ENCODE data around the gene POU2AF1. TPM values are rescaled to one million over a fixed set of nuclear protein-coding genes. Genes with fewer than 3 reads are reported as not detected.

Gene POU2AF1
- polyA plus RNA-seq, 1 donor (not counting 4 experiments of a cell fraction or from before 2014, with no cell fraction given), result not detected

DNA sequence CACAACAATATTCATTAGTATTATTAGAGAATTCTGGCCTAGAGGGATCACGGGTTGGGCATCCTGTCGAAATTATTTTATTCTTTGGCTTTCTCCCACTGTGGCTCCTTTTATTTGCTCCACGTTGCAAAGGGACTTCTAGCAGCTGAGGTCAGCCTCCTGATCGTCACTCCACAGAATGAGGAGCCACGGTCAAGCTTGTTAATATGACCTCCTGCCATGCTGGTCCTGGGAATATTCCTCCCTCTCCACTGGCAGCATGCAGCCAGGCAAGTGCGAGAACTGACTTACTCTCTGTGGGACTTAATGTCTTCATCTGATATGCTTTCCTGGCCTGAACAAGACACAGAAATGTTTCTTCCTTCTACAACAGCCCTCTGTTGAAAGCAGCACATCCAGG, 59.8 kb downstream of the POU2AF1 start:
- TF ChIP-seq, protein P1, sequence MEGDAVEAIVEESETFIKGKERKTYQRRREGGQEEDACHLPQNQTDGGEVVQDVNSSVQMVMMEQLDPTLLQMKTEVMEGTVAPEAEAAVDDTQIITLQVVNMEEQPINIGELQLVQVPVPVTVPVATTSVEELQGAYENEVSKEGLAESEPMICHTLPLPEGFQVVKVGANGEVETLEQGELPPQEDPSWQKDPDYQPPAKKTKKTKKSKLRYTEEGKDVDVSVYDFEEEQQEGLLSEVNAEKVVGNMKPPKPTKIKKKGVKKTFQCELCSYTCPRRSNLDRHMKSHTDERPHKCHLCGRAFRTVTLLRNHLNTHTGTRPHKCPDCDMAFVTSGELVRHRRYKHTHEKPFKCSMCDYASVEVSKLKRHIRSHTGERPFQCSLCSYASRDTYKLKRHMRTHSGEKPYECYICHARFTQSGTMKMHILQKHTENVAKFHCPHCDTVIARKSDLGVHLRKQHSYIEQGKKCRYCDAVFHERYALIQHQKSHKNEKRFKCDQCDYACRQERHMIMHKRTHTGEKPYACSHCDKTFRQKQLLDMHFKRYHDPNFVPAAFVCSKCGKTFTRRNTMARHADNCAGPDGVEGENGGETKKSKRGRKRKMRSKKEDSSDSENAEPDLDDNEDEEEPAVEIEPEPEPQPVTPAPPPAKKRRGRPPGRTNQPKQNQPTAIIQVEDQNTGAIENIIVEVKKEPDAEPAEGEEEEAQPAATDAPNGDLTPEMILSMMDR (optimal IDR thresholded peaks at IDR 0.05 in 1 of 3, IDR thresholded peaks at IDR 0.05 in 1 of 3, conservative IDR thresholded peaks at IDR 0.05 in 1 of 3; ENCODE audit: extremely low read depth in 1 of 3, insufficient read depth in 2 of 3, low read length in 3 of 3), result no peak
- no peak for TF ChIP-seq EZH2 (IDR thresholded peaks at IDR 0.05; ENCODE audit: low read length)
- Histone ChIP-seq H3K9me3 (ENCODE audit: control insufficient read depth, low read depth, low read length) (no peaks in the 10 kb centered on the region), H3K4me3 (ENCODE audit: control insufficient read depth in 2 of 3, extremely low read depth in 1 of 3, insufficient read depth in 2 of 3, low read depth in 1 of 3, low read length in 3 of 3) (no peak overlapping the region), H3K36me3 (ENCODE audit: control insufficient read depth in 2 of 2, extremely low read depth in 1 of 2, insufficient read depth in 2 of 2, low read length in 2 of 2) (no peaks in the 10 kb centered on the region), H2AFZ (ENCODE audit: control insufficient read depth, low read length) (no peak overlapping the region), H3K79me2 (ENCODE audit: control insufficient read depth, insufficient read depth, low read length) (no peaks in the 10 kb centered on the region), H3K9me1 (ENCODE audit: control insufficient read depth, extremely low read depth, insufficient read depth, low read length) (no peaks in the 10 kb centered on the region), H3K4me2 (ENCODE audit: control insufficient read depth, extremely low read depth, insufficient read depth, low read depth, low read length) (no peak overlapping the region), H3K9ac (ENCODE audit: control insufficient read depth, extremely low read depth, insufficient read depth, low read length) (no peak overlapping the region), H4K20me1 (ENCODE audit: control insufficient read depth, extremely low read depth, insufficient read depth, low read length) (no peaks in the 10 kb centered on the region), H3K4me1 (ENCODE audit: control insufficient read depth, extremely low read depth, insufficient read depth, low read length) (no peaks in the 10 kb centered on the region), H3K27ac (ENCODE audit: control insufficient read depth, insufficient read depth, low read length) (no peak overlapping the region), H3K27me3 (ENCODE audit: control insufficient read depth, extremely low read depth, insufficient read depth, low read length) (peaks cover 12% of the 10 kb centered on the region)
- DNase-seq (ENCODE audit: low read depth, low spot score) (no peak), FAIRE-seq (no peak)
- dilution Hi-C loops (cut with MboI; ENCODE audit: extremely low pct_ligation_motif_present, low sequenced_read_pairs), result no loop called here

DNA sequence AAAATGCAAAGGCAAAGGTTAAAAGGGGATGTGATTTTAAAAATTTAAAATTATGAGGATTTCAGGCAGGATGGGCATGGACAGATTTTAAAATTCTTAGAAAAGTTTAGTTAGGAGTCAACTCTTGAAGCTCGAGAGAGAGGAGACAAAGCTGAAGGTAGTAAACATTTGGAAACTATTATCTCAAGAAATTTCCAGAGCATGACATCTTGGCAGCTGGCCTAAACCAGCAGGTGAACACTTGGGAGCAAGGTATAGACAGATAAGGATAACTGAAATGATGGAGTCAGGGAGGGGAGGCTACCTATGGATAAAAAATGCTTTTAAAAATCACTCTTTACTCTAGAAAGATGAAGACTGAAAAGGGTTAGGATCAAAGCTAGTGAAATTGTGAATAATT, 67.0 kb downstream of the POU2AF1 start:
- Histone ChIP-seq H3K27me3 (ENCODE audit: control insufficient read depth, extremely low read depth, insufficient read depth, low read length) (no peaks in the 10 kb centered on the region), H3K4me2 (ENCODE audit: control insufficient read depth, extremely low read depth, insufficient read depth, low read depth, low read length) (no peak overlapping the region), H3K9ac (ENCODE audit: control insufficient read depth, extremely low read depth, insufficient read depth, low read length) (no peak overlapping the region), H3K27ac (ENCODE audit: control insufficient read depth, insufficient read depth, low read length) (no peak overlapping the region), H3K4me1 (ENCODE audit: control insufficient read depth, extremely low read depth, insufficient read depth, low read length) (no peaks in the 10 kb centered on the region), H2AFZ (ENCODE audit: control insufficient read depth, low read length) (no peak overlapping the region), H3K36me3 (ENCODE audit: control insufficient read depth in 2 of 2, extremely low read depth in 1 of 2, insufficient read depth in 2 of 2, low read length in 2 of 2) (no peaks in the 10 kb centered on the region), H3K9me1 (ENCODE audit: control insufficient read depth, extremely low read depth, insufficient read depth, low read length) (no peaks in the 10 kb centered on the region), H3K9me3 (ENCODE audit: control insufficient read depth, low read depth, low read length) (no peaks in the 10 kb centered on the region), H3K4me3 (ENCODE audit: control insufficient read depth in 2 of 3, extremely low read depth in 1 of 3, insufficient read depth in 2 of 3, low read depth in 1 of 3, low read length in 3 of 3) (no peak overlapping the region), H4K20me1 (ENCODE audit: control insufficient read depth, extremely low read depth, insufficient read depth, low read length) (no peaks in the 10 kb centered on the region), H3K79me2 (ENCODE audit: control insufficient read depth, insufficient read depth, low read length) (no peaks in the 10 kb centered on the region)
- FAIRE-seq (no peak), DNase-seq (ENCODE audit: low read depth, low spot score) (no peak)
- dilution Hi-C loops (cut with MboI; ENCODE audit: extremely low pct_ligation_motif_present, low sequenced_read_pairs), result no loop called here
- TF ChIP-seq, protein P1 (optimal IDR thresholded peaks at IDR 0.05 in 1 of 3, IDR thresholded peaks at IDR 0.05 in 1 of 3, conservative IDR thresholded peaks at IDR 0.05 in 1 of 3; ENCODE audit: extremely low read depth in 1 of 3, insufficient read depth in 2 of 3, low read length in 3 of 3), result no peak
- TF ChIP-seq EZH2 (IDR thresholded peaks at IDR 0.05; ENCODE audit: low read length), result no peak

All from keratinocyte (primary cell).